ENCODE measurements around the gene MARCHF7. TPM values are rescaled to one million over a fixed set of nuclear protein-coding genes. Genes with fewer than 3 reads are reported as not detected.

MARCHF7 gene
- total and polyA plus RNA-seq, 2 of the 13 experiments (the other 11 are each of a cell fraction or from before 2014, with no cell fraction given): 32.8 to 88.5 TPM

DNA sequence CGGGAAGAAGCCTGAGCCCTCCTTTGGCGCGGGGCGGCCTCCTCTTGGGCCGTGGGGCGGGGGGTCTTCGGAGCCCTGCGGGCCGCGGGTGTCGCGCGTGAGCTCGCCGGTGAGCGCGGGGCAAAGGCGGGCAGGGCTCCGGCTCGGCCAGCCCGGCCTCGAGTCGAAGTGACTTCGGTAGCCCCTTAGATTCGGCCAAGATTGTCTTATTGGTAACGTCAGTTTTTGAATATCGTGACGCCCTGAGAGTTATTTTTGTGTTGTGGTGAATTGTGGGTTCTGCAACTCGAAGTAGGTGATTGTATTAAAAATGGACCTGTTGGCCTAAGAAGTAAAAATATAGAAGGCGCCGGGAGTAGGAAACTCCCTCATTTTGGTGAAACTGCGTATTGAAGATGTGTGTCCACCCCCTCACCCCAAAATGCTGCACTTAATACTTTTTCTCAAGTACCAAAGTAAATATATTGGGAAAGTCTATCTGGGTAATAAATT is 669 bp downstream of the MARCHF7 start:
- peaks cover 51% of the 10 kb centered on the region for H4K20me1 ChIP-seq (ENCODE audit: insufficient read depth, low read length)
- DNase-seq (ENCODE audit: low spot score): peak; percentile 9
- intact Hi-C loops (cut with micrococcal nuclease; ENCODE audit: unreplicated experiment): loop anchor here (1.0 to 10.0 kb wide), 6 partner anchors 84 to 427 kb away; partner anchors contain the start of genes BAZ2B, CD302 and WDSUB1
- H3K79me2 ChIP-seq (ENCODE audit: insufficient read depth, low read length): peaks cover 57% of the 10 kb centered on the region
- no peaks in the 10 kb centered on the region; a peak in 1 of 5 replicates for H3K27me3 ChIP-seq (ENCODE audit: control insufficient read depth in 1 of 2, insufficient read depth in 2 of 2, low read length in 2 of 2)
- peak overlapping the region; percentile 80 for H3K4me2 ChIP-seq (ENCODE audit: low read depth, low read length)
- in situ Hi-C loops (cut with HindIII; ENCODE audit: extremely low pct_ligation_motif_present, low pct_unique_long_range_greater_than_20kb): no loop called here
- peak; percentile 28 for ATAC-seq
- peak overlapping the region; percentile 94 for H3K27ac ChIP-seq (ENCODE audit: extremely low read length, insufficient read depth, low read length)
- no peak for FAIRE-seq
- peak overlapping the region; percentile 80 to 99 (median 99) for H3K4me3 ChIP-seq (replicated peaks in 1 of 3; ENCODE audit: insufficient read depth in 1 of 3, low read depth in 2 of 3, low read length in 3 of 3)
- 3% methylated on average over 17 of the region's 32 CpGs for WGBS (ENCODE audit: low lambda C conversion rate)
- CTCF ChIA-PET (ENCODE audit: low intra/inter-chr PET ratio, low total read pairs): no interaction called here
- no peak overlapping the region for H2AFZ ChIP-seq (ENCODE audit: low read length)
- no TSS peak for BruUV-seq (replicated peaks)
- no peaks in the 10 kb centered on the region for H3K9me3 ChIP-seq (ENCODE audit: low read length)
- peaks cover 4 to 21% of the 10 kb centered on the region in 2 experiments; a peak in 4 of 5 replicates for H3K36me3 ChIP-seq (replicated peaks in 1 of 2; ENCODE audit: control insufficient read depth in 1 of 2, insufficient read depth in 2 of 2, low read length in 2 of 2)
- POLR2A ChIA-PET: interaction anchor here (0.8 to 1.9 kb wide), 10 partner anchors 10 to 423 kb away, joined by 3 to 66 read pairs (median 5); partner anchors contain the start of gene BAZ2B
- peak overlapping the region; percentile 96 for H3K9ac ChIP-seq (ENCODE audit: insufficient read depth, low read depth, low read length)
- peaks cover 40% of the 10 kb centered on the region for H3K4me1 ChIP-seq (ENCODE audit: insufficient read depth, low read length)
- 0 out of 2 replicates have a peak, but pooled peaks have one; percentile 20 for TF ChIP-seq CREB1 (IDR thresholded peaks at IDR 0.05)
- TF ChIP-seq CREB1 (CRISPR knock-in tag; IDR thresholded peaks at IDR 0.05): no peak
- no peak for TF ChIP-seq ZNF772 (CRISPR knock-in tag; IDR thresholded peaks at IDR 0.05)
- 0 out of 2 replicates have a peak, but pooled peaks have one; percentile 12 for TF ChIP-seq ZNF615 (CRISPR knock-in tag; IDR thresholded peaks at IDR 0.05; ENCODE audit: borderline replicate concordance)
- TF ChIP-seq MXD4 (CRISPR knock-in tag; IDR thresholded peaks at IDR 0.05): 0 out of 2 replicates have a peak, but pooled peaks have one; percentile 4
- TF ChIP-seq, protein P1, sequence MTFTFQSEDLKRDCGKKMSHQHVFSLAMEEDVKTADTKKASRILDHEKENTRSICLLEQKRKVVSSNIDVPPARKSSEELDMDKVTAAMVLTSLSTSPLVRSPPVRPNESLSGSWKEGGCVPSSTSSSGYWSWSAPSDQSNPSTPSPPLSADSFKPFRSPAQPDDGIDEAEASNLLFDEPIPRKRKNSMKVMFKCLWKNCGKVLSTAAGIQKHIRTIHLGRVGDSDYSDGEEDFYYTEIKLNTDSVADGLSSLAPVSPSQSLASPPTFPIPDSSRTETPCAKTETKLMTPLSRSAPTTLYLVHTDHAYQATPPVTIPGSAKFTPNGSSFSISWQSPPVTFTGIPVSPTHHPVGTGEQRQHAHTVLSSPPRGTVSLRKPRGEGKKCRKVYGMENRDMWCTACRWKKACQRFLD (CRISPR knock-in tag; IDR thresholded peaks at IDR 0.05; ENCODE audit: borderline replicate concordance): 0 out of 2 replicates have a peak, but pooled peaks have one; percentile 14
- peak; percentile 24; the same call in 1 of the 2 replicates for TF ChIP-seq KDM5A (IDR thresholded peaks at IDR 0.05; ENCODE audit: borderline replicate concordance, low read length)
- no peak for TF ChIP-seq CENPX (CRISPR knock-in tag; IDR thresholded peaks at IDR 0.05)
- TF ChIP-seq DR1 (CRISPR knock-in tag; IDR thresholded peaks at IDR 0.05): no peak
- TF ChIP-seq PRDM15 (CRISPR knock-in tag; IDR thresholded peaks at IDR 0.05): 0 out of 2 replicates have a peak, but pooled peaks have one; percentile 58
- peak; percentile 65 for TF ChIP-seq RBFOX2 (IDR thresholded peaks at IDR 0.05; ENCODE audit: low read depth, low read length)
- TF ChIP-seq SSRP1 (CRISPR knock-in tag; IDR thresholded peaks at IDR 0.05): 0 out of 2 replicates have a peak, but pooled peaks have one; percentile 24
- peak; percentile 1; the same call in 1 of the 2 replicates for TF ChIP-seq ZNF770 (CRISPR knock-in tag; IDR thresholded peaks at IDR 0.05)
- TF ChIP-seq IKZF1 (IDR thresholded peaks at IDR 0.05): no peak
- TF ChIP-seq, protein P2, sequence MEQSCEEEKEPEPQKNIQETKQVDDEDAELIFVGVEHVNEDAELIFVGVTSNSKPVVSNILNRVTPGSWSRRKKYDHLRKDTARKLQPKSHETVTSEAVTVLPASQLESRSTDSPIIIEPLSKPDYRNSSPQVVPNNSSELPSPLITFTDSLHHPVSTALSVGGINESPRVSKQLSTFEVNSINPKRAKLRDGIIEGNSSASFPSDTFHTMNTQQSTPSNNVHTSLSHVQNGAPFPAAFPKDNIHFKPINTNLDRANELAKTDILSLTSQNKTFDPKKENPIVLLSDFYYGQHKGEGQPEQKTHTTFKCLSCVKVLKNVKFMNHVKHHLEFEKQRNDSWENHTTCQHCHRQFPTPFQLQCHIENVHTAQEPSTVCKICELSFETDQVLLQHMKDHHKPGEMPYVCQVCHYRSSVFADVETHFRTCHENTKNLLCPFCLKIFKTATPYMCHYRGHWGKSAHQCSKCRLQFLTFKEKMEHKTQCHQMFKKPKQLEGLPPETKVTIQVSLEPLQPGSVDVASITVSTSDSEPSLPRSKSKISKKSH (CRISPR knock-in tag; IDR thresholded peaks at IDR 0.05; ENCODE audit: borderline replicate concordance): no peak
- peak; percentile 8 for TF ChIP-seq ASH2L (IDR thresholded peaks at IDR 0.05; ENCODE audit: insufficient read length, low read depth, low read length)
